ENCODE data around the gene CCDC182. TPM values are rescaled to one million over a fixed set of nuclear protein-coding genes. Genes with fewer than 3 reads are reported as not detected.

Gene CCDC182
- total and polyA plus RNA-seq, 2 experiments from 2014 or later = not detected

DNA sequence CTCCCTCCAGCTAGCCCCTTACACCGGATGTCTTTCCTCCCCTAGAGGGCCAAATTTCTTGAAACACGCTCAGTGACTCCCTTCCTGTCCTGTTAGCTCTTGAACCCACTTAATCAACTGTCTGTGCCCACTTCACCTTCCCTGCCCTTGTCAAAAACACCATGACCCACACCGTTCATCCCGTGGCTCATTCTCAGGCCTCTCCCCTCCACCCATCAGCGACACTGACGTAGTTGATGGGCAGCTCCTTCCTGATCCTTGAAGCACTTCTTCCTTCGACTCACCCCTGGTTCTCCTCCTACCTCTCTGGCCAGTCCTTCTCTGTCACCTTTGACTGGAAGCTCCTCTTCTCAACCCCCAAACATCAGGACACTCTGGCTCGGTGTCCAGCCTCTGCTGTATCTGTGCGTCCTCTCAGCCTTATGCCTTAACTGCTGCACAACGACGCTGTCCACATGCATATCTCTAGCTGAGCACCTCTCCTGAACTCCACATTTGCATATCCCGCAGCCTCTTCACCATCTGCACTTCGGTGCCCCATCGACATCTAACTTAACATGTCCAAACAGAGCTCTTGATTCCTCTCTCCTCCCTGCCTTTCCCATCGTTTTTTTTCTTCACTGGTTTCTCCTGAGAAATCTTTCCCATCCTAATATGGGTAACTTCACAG is 39.3 kb upstream of the CCDC182 start:
- in situ Hi-C loops (cut with MboI) = no loop called here
- Histone ChIP-seq H3K9ac (no peak overlapping the region), H3K9me2 (ENCODE audit: insufficient read depth) (no peaks in the 10 kb centered on the region), H3K4me2 (ENCODE audit: unreplicated experiment) (no peak overlapping the region), H3K4me3 (no peak overlapping the region), H3K36me3 (ENCODE audit: low read depth) (no peaks in the 10 kb centered on the region), H3K9me3 (ENCODE audit: low read depth) (no peaks in the 10 kb centered on the region), H2AFZ (no peak overlapping the region), H3K79me2 (ENCODE audit: insufficient read depth) (no peaks in the 10 kb centered on the region), H3F3A (ENCODE audit: insufficient read depth) (no peaks in the 10 kb centered on the region), H4K20me1 (ENCODE audit: insufficient read depth) (no peaks in the 10 kb centered on the region), H3K27me3 (replicated peaks; ENCODE audit: insufficient read depth) (peaks cover 46% of the 10 kb centered on the region), H3K27ac (no peak overlapping the region), H3K4me1 (ENCODE audit: insufficient read depth) (no peaks in the 10 kb centered on the region)
- 56 to 58% methylated on average over 15 of the region's 15 CpGs for WGBS, 2 experiments (ENCODE audit: low coverage in 1 of 2, low lambda C conversion rate in 2 of 2, missing lambda C conversion rate in 2 of 2)
- DNase-seq = no peak
- no peak for TF ChIP-seq EZH2phosphoT487 (IDR thresholded peaks at IDR 0.05; ENCODE audit: insufficient read depth, low read depth)
- TF ChIP-seq EZH2 (IDR thresholded peaks at IDR 0.05; ENCODE audit: insufficient read depth, poor library complexity, severe bottlenecking) = no peak

DNA sequence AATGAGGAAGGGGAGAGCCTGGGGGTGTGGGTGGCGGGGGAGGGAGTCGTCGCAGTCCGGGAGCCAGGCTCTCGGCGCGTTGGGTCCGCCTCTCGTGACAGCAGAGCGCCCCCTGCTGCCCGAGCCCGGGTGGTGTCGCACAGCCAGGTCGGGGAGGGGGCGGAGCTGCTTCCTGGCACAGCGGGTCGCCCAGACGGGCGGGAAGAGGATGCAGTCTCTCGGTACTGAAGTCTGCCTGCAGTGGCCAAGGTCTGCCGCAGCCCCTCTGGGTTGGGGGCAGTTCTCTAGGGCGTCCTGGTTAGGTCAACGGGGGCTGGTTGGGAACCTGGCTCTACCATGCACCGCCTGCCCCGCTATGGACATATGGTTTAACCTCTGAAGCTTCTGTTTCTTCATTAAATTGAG is 38.2 kb upstream of the CCDC182 start:
- Histone ChIP-seq H4K20me1 (ENCODE audit: insufficient read depth) (no peaks in the 10 kb centered on the region), H3F3A (ENCODE audit: insufficient read depth) (no peaks in the 10 kb centered on the region), H3K9ac (no peak overlapping the region), H3K36me3 (ENCODE audit: low read depth) (no peaks in the 10 kb centered on the region), H3K9me3 (ENCODE audit: low read depth) (no peaks in the 10 kb centered on the region), H3K79me2 (ENCODE audit: insufficient read depth) (no peaks in the 10 kb centered on the region), H3K4me3 (no peak overlapping the region), H3K4me1 (ENCODE audit: insufficient read depth) (no peaks in the 10 kb centered on the region), H3K4me2 (ENCODE audit: unreplicated experiment) (peak overlapping the region; percentile 51), H2AFZ (no peak overlapping the region), H3K9me2 (ENCODE audit: insufficient read depth) (no peaks in the 10 kb centered on the region), H3K27ac (no peak overlapping the region), H3K27me3 (replicated peaks; ENCODE audit: insufficient read depth) (peaks cover 36% of the 10 kb centered on the region)
- TF ChIP-seq EZH2phosphoT487 (IDR thresholded peaks at IDR 0.05; ENCODE audit: insufficient read depth, low read depth) (no peak), EZH2 (IDR thresholded peaks at IDR 0.05; ENCODE audit: insufficient read depth, poor library complexity, severe bottlenecking) (no peak)
- in situ Hi-C loops (cut with MboI) = no loop called here
- peak; percentile 52 for DNase-seq
- WGBS, 2 experiments (ENCODE audit: low coverage in 1 of 2, low lambda C conversion rate in 2 of 2, missing lambda C conversion rate in 2 of 2) = 8 to 10% methylated on average over 16 to 17 of the region's 25 CpGs

DNA sequence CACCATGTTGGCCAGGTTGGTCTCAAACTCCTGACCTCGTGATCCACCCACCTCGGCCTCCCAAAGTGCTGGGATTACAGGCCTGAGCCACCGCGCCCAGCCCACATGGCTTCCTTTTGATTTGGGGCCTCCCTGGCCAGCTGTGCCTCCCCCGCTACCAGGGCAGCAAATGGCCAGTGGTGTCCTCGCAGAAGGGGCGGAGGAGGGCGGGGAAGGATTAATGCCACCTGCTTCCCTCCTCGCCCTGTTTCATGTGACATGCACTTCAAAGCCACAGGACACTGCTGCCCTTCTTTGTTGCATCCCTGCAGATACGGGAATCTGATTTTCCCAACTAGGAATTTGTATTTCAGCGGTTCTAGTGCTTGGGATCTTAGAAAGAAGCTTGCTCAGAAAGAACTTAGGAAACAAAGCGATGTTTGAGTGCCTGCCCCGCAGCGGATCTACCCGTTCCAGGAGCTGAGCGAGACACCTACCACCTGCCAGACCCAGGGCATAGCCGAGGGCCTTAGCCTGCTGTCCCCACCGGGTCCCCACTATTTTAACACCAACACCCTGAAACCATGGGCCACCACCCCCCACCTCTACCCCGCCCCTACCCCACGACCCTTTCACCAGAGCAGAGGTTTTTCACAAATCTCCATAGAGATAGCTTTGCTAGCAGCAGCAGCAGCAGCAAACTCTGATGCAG is 37.7 kb upstream of the CCDC182 start:
- Histone ChIP-seq H3K4me1 (ENCODE audit: insufficient read depth) (no peaks in the 10 kb centered on the region), H3K9me3 (ENCODE audit: low read depth) (no peaks in the 10 kb centered on the region), H4K20me1 (ENCODE audit: insufficient read depth) (no peaks in the 10 kb centered on the region), H3K9ac (no peak overlapping the region), H3K27ac (no peak overlapping the region), H3K4me3 (no peak overlapping the region), H3K9me2 (ENCODE audit: insufficient read depth) (no peaks in the 10 kb centered on the region), H3K4me2 (ENCODE audit: unreplicated experiment) (peak overlapping the region; percentile 51), H3K79me2 (ENCODE audit: insufficient read depth) (no peaks in the 10 kb centered on the region), H3K36me3 (ENCODE audit: low read depth) (no peaks in the 10 kb centered on the region), H3F3A (ENCODE audit: insufficient read depth) (no peaks in the 10 kb centered on the region), H2AFZ (no peak overlapping the region), H3K27me3 (replicated peaks; ENCODE audit: insufficient read depth) (peaks cover 32% of the 10 kb centered on the region)
- TF ChIP-seq EZH2 (IDR thresholded peaks at IDR 0.05; ENCODE audit: insufficient read depth, poor library complexity, severe bottlenecking) (no peak), EZH2phosphoT487 (IDR thresholded peaks at IDR 0.05; ENCODE audit: insufficient read depth, low read depth) (no peak)
- in situ Hi-C loops (cut with MboI) = no loop called here
- no peak for DNase-seq
- 60 to 64% methylated on average over 18 to 20 of the region's 20 CpGs for WGBS, 2 experiments (ENCODE audit: low coverage in 1 of 2, low lambda C conversion rate in 2 of 2, missing lambda C conversion rate in 2 of 2)

GRCh38 chr17:57782062-57782490 is 37.0 kb upstream of the CCDC182 start:
- Histone ChIP-seq H3K36me3 (ENCODE audit: low read depth) (no peaks in the 10 kb centered on the region), H3K9ac (no peak overlapping the region), H3K4me1 (ENCODE audit: insufficient read depth) (no peaks in the 10 kb centered on the region), H3K4me3 (no peak overlapping the region), H4K20me1 (ENCODE audit: insufficient read depth) (no peaks in the 10 kb centered on the region), H3K27ac (no peak overlapping the region), H2AFZ (no peak overlapping the region), H3F3A (ENCODE audit: insufficient read depth) (no peaks in the 10 kb centered on the region), H3K4me2 (ENCODE audit: unreplicated experiment) (no peak overlapping the region), H3K9me3 (ENCODE audit: low read depth) (no peaks in the 10 kb centered on the region), H3K79me2 (ENCODE audit: insufficient read depth) (no peaks in the 10 kb centered on the region), H3K27me3 (replicated peaks; ENCODE audit: insufficient read depth) (peaks cover 24% of the 10 kb centered on the region; the same call in 1 of the 2 replicates), H3K9me2 (ENCODE audit: insufficient read depth) (no peaks in the 10 kb centered on the region)
- TF ChIP-seq EZH2 (IDR thresholded peaks at IDR 0.05; ENCODE audit: insufficient read depth, poor library complexity, severe bottlenecking) (no peak), EZH2phosphoT487 (IDR thresholded peaks at IDR 0.05; ENCODE audit: insufficient read depth, low read depth) (no peak)
- 10 to 16% methylated on average over 6 of the region's 6 CpGs for WGBS, 2 experiments (ENCODE audit: low coverage in 1 of 2, low lambda C conversion rate in 2 of 2, missing lambda C conversion rate in 2 of 2)
- in situ Hi-C loops (cut with MboI) = no loop called here
- no peak for DNase-seq
